ENCODE results near the gene TSPAN7. TPM values are rescaled to one million over a fixed set of nuclear protein-coding genes. Genes with fewer than 3 reads are reported as not detected.

The TSPAN7 gene
- total RNA-seq, 1 experiment from 2014 or later: not detected

DNA sequence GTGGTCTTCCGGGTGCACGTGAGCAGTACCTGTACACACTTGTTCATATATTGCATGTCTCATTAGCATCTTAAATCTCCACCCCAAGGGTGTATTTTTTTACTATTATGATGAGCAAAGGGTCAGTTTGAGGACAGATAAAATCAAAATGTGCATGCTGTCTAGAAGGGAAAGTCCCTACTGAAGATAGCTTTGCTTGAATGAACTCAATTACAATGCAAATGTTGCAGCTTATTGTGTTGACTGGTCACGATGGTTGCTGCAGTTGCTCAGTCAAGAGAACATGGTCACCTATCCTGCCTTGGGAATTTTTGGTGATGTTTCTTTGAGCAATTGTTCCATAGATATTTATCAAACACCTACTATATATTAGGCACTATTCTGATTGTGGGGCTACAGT is 136.1 kb downstream of the TSPAN7 start:
- no peak for DNase-seq
- no peak overlapping the region for H3K4me3 ChIP-seq
- H3K9me3 ChIP-seq: no peaks in the 10 kb centered on the region
- no peaks in the 10 kb centered on the region for H3K36me3 ChIP-seq
- no peaks in the 10 kb centered on the region for H3K27me3 ChIP-seq

DNA sequence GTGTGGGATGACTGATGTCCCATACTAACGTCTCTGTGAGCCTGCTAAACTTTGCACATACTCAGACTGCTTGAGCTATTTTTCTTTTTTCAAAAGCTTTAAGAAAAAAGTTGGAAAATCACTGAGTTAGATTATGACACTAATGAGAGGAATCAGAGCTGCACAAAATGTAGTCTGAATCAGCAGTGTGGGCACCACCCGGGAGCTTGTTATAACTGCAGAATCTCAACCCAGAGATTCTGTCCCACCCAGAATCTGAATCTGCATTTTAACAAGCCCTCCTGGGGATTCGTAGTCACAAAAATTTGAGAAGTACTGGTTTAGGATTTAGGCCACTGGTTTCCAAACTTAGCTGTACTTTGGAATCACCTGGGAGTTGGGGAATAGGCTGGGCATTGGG is 137.8 kb downstream of the TSPAN7 start:
- Histone ChIP-seq H3K9me3 (no peaks in the 10 kb centered on the region), H3K27me3 (no peaks in the 10 kb centered on the region), H3K4me3 (no peak overlapping the region)

DNA sequence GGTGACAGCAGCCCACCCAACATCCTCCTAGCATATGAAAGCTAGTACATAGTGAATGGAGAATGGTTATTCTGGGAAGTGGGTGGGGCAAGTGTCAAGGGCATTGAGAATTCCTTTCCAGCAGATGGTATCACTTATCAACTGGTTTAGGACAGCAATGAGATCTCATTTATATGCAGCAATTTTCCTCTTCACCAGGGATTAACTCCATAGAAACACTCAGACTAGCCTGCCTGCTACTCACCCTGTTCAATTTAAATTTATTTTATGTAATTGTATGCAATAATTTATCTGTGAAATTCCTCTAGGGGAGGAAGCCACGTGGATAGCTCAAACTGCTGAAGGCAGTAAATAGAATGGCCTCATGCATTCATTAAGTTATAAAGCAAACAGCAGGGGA is 138.4 kb downstream of the TSPAN7 start:
- Histone ChIP-seq H3K36me3 (no peaks in the 10 kb centered on the region), H3K4me3 (no peak overlapping the region), H3K27me3 (no peaks in the 10 kb centered on the region), H3K9me3 (no peaks in the 10 kb centered on the region)
- DNase-seq: no peak

More for the DNA sequence above, 137.8 kb downstream of the TSPAN7 start:
- no peaks in the 10 kb centered on the region for H3K36me3 ChIP-seq
- DNase-seq: no peak

DNA sequence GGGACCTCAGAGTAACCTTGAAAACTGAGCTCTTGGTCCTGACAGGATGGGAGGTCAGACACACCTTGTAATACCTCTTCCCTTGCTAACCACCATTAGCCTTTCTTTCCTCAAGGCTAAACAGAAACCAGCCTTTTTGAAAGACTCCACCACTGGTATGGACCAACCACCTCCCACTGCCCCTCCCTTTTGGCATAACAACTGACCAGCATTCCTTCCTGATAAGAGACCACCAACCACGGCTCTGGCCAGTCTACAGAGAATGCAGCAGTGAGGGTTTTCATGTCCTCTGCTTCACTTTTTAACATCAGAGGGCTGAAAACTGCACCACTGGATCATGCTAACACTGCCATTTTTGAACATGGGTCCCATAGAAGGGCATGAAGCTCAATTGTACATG is 139.7 kb downstream of the TSPAN7 start:
- Histone ChIP-seq H3K27me3 (no peaks in the 10 kb centered on the region), H3K9me3 (no peaks in the 10 kb centered on the region), H3K4me3 (no peak overlapping the region), H3K36me3 (no peaks in the 10 kb centered on the region)
- no peak for DNase-seq

DNA sequence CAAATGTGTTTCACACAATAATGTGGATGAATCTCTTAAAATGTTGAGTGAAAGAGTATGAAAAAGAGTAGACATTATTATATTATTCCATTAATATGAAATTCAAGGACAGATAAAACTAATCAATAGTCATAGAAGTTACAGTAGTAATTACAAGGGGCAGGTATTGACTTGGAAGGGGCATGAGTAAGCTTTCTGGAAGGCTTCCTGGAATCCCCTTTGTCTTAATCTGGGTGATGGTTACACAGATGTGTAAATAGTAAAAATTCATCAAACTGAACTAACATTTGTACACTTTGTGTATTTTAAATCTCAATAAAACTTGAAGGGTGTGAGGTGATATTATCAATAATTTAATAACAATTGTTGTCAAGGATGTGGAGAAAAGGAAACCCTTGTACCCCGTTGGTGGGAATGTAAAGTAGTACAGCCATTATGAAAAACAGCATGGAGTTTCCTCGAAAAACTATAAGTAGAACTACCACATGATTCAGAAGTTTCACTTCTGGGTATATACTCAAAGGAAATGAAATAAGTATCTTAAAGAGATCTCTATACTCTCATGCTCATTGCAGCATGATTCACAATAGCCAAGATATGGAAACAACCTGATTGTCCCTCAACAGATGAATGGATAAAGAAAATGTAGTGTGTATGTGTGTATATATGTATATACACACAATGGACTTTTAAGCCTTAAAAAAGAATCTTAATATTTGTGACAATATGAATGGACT is 143.0 kb downstream of the TSPAN7 start:
- Histone ChIP-seq H3K27me3 (no peaks in the 10 kb centered on the region), H3K4me3 (no peak overlapping the region), H3K9me3 (no peaks in the 10 kb centered on the region), H3K36me3 (no peaks in the 10 kb centered on the region)
- DNase-seq: no peak

DNA sequence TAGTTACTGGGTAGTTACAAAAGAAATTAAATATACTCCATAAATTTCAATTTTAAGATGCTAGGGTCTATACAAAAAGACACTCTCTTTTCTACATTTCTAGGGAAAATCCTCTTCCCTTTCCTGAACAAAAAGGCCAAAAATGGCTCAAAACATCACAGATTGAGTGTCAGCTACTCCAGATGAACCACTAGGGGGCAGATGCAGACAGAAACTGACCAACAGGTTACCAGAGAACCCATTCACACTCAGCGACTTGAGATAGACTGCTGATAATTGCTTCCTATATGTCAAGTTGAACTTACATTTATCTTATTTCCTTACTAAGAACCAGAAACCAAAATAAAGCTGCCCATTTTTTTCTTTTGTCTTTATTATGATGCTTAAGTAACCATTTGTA is 156.5 kb downstream of the TSPAN7 start:
- DNase-seq: no peak
- no peaks in the 10 kb centered on the region for H3K27me3 ChIP-seq
- no peak overlapping the region for H3K4me3 ChIP-seq
- H3K9me3 ChIP-seq: no peaks in the 10 kb centered on the region
- H3K36me3 ChIP-seq: no peaks in the 10 kb centered on the region

DNA sequence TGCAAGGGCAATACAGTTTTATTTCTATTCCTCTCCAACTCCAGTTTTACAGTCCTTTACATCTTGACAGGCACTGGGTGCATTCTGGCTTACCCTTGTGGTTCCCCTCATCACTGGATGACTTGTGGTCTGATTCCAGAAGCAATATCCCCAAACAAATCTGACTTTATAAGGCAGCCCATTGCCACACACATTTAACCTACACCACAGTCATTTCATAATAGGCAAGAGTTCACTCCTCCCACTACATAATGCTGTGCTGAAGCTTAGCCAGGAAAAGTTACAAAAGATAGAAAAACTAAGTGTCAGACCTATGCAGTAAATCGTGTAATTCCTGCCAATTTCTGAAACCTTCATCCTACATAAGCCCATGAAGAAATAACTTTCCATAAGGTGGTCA is 157.0 kb downstream of the TSPAN7 start:
- Histone ChIP-seq H3K36me3 (no peaks in the 10 kb centered on the region), H3K27me3 (no peaks in the 10 kb centered on the region), H3K4me3 (no peak overlapping the region), H3K9me3 (no peaks in the 10 kb centered on the region)
- DNase-seq: no peak

DNA sequence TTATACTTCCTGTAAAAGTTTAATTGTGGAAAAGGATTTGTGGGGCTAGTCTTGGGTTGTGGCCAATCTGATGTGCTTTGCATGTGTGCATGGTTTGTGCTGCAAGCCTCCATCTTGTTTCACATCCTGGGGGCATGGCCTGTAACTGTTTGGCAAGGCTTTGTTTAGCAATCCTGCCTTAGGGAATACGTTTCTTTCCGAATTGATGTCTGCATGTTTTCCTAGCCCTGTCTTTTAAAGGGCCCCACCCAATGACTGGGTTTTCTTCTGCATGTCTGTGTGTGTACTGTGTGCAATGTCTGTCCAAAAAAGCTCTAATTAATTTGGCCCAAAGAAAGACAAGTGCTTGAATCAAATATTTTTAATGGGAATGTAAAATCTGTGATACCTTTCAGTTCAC is 165.3 kb downstream of the TSPAN7 start:
- Histone ChIP-seq H3K9me3 (no peaks in the 10 kb centered on the region), H3K36me3 (no peaks in the 10 kb centered on the region), H3K4me3 (no peak overlapping the region), H3K27me3 (no peaks in the 10 kb centered on the region)
- no peak for DNase-seq

DNA sequence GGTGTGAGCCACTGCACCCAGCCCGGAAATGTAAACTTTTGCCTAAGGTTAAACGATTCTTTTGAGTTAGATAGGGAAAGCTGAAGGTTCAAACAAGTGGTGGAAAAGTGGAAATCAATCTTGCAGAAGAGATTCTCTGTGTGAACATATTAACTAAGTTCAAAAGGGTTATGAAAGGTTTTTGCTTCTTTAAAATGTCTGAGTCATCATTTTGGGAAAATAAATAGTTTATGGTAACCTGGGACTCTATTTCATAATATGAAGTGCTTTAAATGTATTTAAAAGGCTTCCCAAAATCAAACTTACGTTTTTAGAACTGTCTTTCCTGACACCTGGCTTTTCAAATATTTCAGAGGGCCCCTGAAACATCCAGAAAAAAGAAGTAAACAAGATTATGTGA is 166.3 kb downstream of the TSPAN7 start:
- no peaks in the 10 kb centered on the region for H3K36me3 ChIP-seq
- no peak for DNase-seq
- H3K4me3 ChIP-seq: no peak overlapping the region
- no peaks in the 10 kb centered on the region for H3K9me3 ChIP-seq
- H3K27me3 ChIP-seq: no peaks in the 10 kb centered on the region

DNA sequence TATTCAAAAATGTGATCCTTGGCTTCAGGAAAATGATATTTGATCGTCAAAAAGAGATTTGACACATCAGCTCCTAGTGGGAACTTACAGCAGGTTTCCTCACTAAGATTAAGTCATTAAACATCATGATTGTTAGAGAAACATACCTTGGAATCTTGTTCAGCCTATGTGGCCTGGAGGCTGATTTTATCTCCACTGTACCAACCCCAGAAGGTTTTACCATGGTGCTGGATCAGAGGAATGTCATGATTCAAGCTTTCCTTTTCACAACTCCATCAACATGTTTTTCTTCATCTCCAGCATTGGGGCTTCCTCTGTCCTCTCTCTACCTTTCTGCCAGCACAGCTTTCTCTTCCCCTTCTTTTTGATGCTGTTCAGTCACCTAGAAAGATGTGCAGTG is 171.5 kb downstream of the TSPAN7 start:
- no peaks in the 10 kb centered on the region for H3K36me3 ChIP-seq
- DNase-seq: no peak
- no peaks in the 10 kb centered on the region for H3K9me3 ChIP-seq
- no peaks in the 10 kb centered on the region for H3K27me3 ChIP-seq
- no peak overlapping the region for H3K4me3 ChIP-seq

Other genes with a start within 250 kb of the TSPAN7 start
- 6.8 and 7.1 TPM in 2 replicates for gene RPGR, start 234.0 kb upstream of the TSPAN7 start, total RNA-seq (2014; rRNA removed; shearing (Covaris generic); ENCODE audit: low replicate concordance)
- gene OTC, start 208.9 kb upstream of the TSPAN7 start, total RNA-seq (2014; rRNA removed; shearing (Covaris generic); ENCODE audit: low replicate concordance): not detected in 2 replicates
- 46.5 and 50.0 TPM in 2 replicates for gene MID1IP1, start 239.9 kb downstream of the TSPAN7 start, total RNA-seq (2014; rRNA removed; shearing (Covaris generic); ENCODE audit: low replicate concordance)